ENCODE data around the gene WBP2. TPM values are rescaled to one million over a fixed set of nuclear protein-coding genes. Genes with fewer than 3 reads are reported as not detected.
"Not testable (repeated sequence)": the region's sequence is repeated elsewhere in the genome, so short reads cannot be mapped to it uniquely, and the experiment has no call there.

The WBP2 gene
- total RNA-seq, 1 donor from 2014 or later, result 65.5 TPM

- TF ChIP-seq CTCF (conservative IDR thresholded peaks at IDR 0.05; ENCODE audit: low read depth, low read length), result peak; percentile 32
- H3K4me3 ChIP-seq (ENCODE audit: low read depth, low read length), result peak overlapping the region; percentile 66
- no peak for DNase-seq (ENCODE audit: low read depth)
These were observed 21.2 kb upstream of the WBP2 start for GRCh38 chr17:75876190-75876937.

DNA sequence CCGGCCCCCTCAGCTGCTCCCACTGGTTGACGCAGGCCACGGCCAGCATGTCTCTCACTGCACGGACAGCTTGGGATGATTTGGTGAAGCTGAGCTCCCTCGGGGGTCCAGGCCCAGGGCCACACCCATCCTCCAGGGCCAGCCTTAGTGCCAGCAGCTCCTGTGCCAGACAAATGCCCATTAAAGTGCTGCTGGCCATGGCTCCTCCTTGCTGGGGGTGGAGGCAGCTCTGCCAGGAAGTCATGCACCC lies 20.7 kb upstream of the WBP2 start:
- no peak for TF ChIP-seq CTCF (conservative IDR thresholded peaks at IDR 0.05; ENCODE audit: low read depth, low read length)
- DNase-seq (ENCODE audit: low read depth), result no peak
- peak overlapping the region; percentile 66 for H3K4me3 ChIP-seq (ENCODE audit: low read depth, low read length)

GRCh38 chr17:75875182-75875939 lies 20.2 kb upstream of the WBP2 start:
- TF ChIP-seq CTCF (conservative IDR thresholded peaks at IDR 0.05; ENCODE audit: low read depth, low read length), result no peak
- peak overlapping the region; percentile 66 for H3K4me3 ChIP-seq (ENCODE audit: low read depth, low read length)
- no peak for DNase-seq (ENCODE audit: low read depth)

GRCh38 chr17:75874323-75875181 lies 19.4 kb upstream of the WBP2 start:
- no peak for TF ChIP-seq CTCF (conservative IDR thresholded peaks at IDR 0.05; ENCODE audit: low read depth, low read length)
- DNase-seq (ENCODE audit: low read depth), result no peak
- H3K4me3 ChIP-seq (ENCODE audit: low read depth, low read length), result no peak overlapping the region

DNA sequence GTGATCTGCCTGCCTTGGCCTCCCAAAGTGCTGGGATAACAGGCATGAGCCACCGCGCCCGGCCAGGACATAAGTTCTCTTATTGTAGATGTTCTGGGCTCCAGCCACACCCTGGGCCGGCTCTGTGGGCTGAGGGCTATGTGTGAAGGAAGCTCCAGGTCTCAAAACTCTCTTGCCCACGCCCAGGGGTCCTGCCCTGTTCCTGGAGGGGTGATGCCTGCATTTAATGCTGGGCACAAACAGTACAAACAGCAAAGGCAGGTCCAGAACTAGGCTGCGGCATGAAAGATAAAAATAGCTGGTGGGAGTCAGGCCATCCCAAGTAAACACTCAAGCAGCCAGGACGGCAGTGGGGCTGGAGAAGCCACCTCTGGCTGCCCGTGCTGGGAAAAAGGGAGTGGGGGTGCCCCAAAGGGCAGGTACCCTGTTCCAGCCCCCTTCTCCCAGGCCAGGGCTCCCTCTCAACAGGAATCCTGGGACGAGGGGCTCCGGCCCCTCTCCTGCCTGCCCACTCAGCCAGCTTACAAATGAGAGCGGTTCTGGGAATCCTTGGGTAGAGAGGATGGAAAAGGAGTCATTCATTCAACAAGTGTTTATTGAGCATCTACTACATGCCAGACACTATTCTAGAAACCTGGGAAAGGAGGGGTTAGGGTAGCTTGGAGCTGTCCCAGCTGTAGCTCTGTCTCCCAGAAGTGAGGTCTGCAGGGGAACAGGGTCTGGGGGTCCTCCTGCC lies 18.6 kb upstream of the WBP2 start:
- no peak overlapping the region for H3K4me3 ChIP-seq (ENCODE audit: low read depth, low read length)
- no peak for TF ChIP-seq CTCF (conservative IDR thresholded peaks at IDR 0.05; ENCODE audit: low read depth, low read length)

DNA sequence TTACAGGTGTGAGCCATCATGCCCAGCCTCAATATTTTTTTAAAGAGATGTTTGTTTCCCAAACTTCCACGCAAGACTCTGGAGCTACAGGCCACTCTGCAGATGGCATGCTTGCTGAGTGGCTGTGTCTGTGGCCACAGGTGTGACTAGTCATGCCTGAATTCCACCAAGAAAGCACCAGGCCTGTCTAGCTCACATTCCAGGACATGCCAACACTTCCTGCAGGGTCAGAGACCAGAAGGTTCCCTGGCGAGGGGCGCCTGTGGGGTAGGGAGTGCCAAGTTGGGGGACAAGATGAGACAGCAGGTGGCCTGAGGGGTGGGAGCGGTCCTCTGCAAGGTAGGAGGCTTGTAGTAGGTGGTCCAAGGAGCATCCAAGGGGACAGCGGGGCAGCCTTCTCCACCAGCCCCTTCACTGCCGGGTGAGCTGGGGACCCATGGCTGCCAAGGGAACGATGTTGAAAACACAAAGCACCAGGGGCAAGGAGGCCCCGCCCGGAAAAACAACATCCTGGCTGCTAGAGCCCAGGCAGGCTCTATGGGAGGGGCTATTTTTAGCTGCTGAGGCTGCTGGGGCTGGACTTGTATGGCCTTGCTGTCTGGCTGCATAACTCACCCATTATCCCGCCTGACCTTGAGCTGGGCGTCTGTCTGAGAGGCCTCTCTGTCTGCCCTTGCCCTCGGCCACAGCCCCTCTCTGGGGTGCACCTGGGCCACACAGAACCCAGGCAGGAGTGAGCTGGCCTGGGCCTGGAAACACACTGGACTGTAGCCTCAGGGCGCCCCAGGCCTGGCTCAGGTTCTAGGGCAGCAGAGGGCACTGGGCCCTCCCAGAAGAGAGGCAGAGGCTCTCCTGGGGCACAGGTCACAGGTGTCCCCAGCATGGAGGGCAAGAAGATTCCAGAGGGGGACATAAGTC lies 17.6 kb upstream of the WBP2 start:
- TF ChIP-seq CTCF (conservative IDR thresholded peaks at IDR 0.05; ENCODE audit: low read depth, low read length), result no peak
- DNase-seq (ENCODE audit: low read depth), result no peak
- H3K4me3 ChIP-seq (ENCODE audit: low read depth, low read length), result no peak overlapping the region

More for the DNA sequence above, 18.6 kb upstream of the WBP2 start:
- DNase-seq (ENCODE audit: low read depth), result no peak

GRCh38 chr17:75870228-75870627 lies 15.1 kb upstream of the WBP2 start:
- not testable (repeated sequence) for H3K4me3 ChIP-seq (ENCODE audit: low read depth, low read length); DNase-seq (ENCODE audit: low read depth)
